ENCODE measurements around the gene DLST. TPM values are rescaled to one million over a fixed set of nuclear protein-coding genes. Genes with fewer than 3 reads are reported as not detected.

Gene DLST
- total RNA-seq, 2 experiments from 2014 or later = 110 to 113 TPM

DNA sequence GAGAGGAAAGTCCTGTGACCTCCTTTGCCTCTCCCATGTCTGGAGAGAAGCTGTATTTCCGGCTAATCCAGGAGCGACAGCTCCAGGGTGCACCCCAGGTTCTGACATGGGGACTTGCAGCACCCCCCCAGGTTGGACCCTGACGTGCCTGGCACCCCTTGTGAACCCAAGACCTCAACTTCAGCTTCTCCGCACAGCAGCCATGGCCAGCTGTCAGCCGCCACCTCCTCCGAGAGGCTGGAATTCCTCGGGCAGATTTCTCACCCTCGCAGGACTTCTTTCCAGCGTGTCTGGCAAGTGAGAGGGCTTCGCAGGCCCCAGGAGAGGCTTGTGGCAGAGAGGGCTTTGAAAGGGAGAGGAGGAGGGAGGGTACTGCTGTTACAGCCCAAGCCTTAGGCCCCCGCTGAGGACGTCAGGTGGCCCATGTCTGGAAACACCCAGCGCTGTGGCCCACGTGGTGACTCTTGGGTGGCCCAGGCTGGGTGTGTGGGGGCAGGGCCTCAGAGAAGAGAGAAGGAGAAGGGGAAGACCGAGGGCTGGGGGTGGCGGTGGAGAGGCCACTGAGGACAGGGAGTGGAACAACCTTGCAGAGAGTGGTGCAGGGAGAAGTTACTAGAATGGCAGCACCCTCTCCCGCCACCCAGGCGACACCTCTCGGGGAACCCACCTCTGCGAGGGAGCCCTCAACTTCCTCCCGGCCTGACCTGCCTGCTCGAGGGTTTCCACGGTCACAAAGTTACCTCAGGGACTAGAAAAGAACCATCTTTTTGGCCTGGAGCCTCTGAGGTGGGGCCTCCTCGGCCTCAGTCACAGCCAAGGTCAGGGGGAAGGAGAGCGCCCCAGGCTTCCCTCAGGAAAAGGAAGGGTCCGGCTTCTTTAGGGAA, 53.0 kb downstream of the DLST start:
- intact Hi-C loops (cut with micrococcal nuclease) = no loop called here
- no peak overlapping the region for H3K4me3 Mint-ChIP-seq
- ChIA-PET CTCF (interaction anchor here (1.0 to 2.5 kb wide), 6 partner anchors 10 to 154 kb away, joined by 3 to 11 read pairs (median 6); partner anchors contain the start of gene RPS6KL1), POLR2A (interaction anchor here (0.6 kb wide), 2 partner anchors 160 to 335 kb away, joined by 3 read pairs; no protein-coding TSS in a partner anchor)
- no peak overlapping the region for H3K27ac Mint-ChIP-seq
- H3K36me3 Mint-ChIP-seq (ENCODE audit: low read depth) = no peaks in the 10 kb centered on the region
- DNase-seq (no peak), ATAC-seq (no peak)
- H3K4me1 Mint-ChIP-seq (ENCODE audit: low read depth) = peaks cover 14% of the 10 kb centered on the region
- TF ChIP-seq, protein P1, sequence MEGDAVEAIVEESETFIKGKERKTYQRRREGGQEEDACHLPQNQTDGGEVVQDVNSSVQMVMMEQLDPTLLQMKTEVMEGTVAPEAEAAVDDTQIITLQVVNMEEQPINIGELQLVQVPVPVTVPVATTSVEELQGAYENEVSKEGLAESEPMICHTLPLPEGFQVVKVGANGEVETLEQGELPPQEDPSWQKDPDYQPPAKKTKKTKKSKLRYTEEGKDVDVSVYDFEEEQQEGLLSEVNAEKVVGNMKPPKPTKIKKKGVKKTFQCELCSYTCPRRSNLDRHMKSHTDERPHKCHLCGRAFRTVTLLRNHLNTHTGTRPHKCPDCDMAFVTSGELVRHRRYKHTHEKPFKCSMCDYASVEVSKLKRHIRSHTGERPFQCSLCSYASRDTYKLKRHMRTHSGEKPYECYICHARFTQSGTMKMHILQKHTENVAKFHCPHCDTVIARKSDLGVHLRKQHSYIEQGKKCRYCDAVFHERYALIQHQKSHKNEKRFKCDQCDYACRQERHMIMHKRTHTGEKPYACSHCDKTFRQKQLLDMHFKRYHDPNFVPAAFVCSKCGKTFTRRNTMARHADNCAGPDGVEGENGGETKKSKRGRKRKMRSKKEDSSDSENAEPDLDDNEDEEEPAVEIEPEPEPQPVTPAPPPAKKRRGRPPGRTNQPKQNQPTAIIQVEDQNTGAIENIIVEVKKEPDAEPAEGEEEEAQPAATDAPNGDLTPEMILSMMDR (IDR thresholded peaks at IDR 0.05) = no peak
- no peaks in the 10 kb centered on the region for H3K9me3 Mint-ChIP-seq
- no peaks in the 10 kb centered on the region for H3K27me3 Mint-ChIP-seq

DNA sequence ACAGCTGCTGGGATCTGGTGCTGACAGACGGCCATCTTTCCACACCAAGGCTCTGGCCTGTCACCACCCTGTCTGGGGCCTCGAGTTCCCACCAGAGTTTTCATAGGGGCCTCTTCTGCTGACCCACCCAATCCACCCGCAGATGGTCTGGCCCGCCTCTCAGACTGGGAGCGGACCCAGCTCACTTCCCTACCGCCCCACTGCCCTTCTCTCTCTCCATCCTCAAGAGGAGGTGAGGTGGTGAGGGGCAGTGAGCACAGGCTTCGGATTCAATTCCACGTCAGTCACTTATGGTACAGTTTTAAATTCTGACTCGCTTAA, 53.6 kb downstream of the DLST start:
- ChIA-PET POLR2A (interaction anchor here (0.6 kb wide), 1 partner anchor 336 kb away, joined by 3 read pairs; no protein-coding TSS in a partner anchor), CTCF (interaction anchor here (1.8 to 2.5 kb wide), 3 partner anchors 9 to 75 kb away, joined by 6 to 11 read pairs (median 6); no protein-coding TSS in a partner anchor)
- intact Hi-C loops (cut with micrococcal nuclease) = no loop called here
- ATAC-seq (no peak), DNase-seq (no peak)
- H3K27ac Mint-ChIP-seq = no peak overlapping the region
- H3K4me3 Mint-ChIP-seq = no peak overlapping the region
- H3K27me3 Mint-ChIP-seq = no peaks in the 10 kb centered on the region
- no peaks in the 10 kb centered on the region for H3K9me3 Mint-ChIP-seq
- H3K4me1 Mint-ChIP-seq (ENCODE audit: low read depth) = peaks cover 18% of the 10 kb centered on the region
- TF ChIP-seq, protein P1 (IDR thresholded peaks at IDR 0.05) = no peak
- H3K36me3 Mint-ChIP-seq (ENCODE audit: low read depth) = no peaks in the 10 kb centered on the region

- Mint-ChIP-seq H3K27ac (no peak overlapping the region), H3K9me3 (no peaks in the 10 kb centered on the region), H3K4me3 (no peak overlapping the region), H3K4me1 (ENCODE audit: low read depth) (peaks cover 21% of the 10 kb centered on the region), H3K27me3 (no peaks in the 10 kb centered on the region), H3K36me3 (ENCODE audit: low read depth) (no peaks in the 10 kb centered on the region)
- no peak for DNase-seq
- intact Hi-C loops (cut with micrococcal nuclease) = no loop called here
- TF ChIP-seq, protein P1 (IDR thresholded peaks at IDR 0.05) = no peak
- no peak for ATAC-seq
- ChIA-PET POLR2A (no interaction called here), CTCF (interaction anchor here (0.9 to 2.5 kb wide), 4 partner anchors 9 to 152 kb away, joined by 3 to 13 read pairs (median 8); no protein-coding TSS in a partner anchor)
These were observed 54.4 kb downstream of the DLST start for GRCh38 chr14:74936151-74936550.

- H3K9me3 Mint-ChIP-seq = no peaks in the 10 kb centered on the region
- H3K27me3 Mint-ChIP-seq = no peaks in the 10 kb centered on the region
- no peak overlapping the region for H3K4me3 Mint-ChIP-seq
- no peaks in the 10 kb centered on the region for H3K36me3 Mint-ChIP-seq (ENCODE audit: low read depth)
- no peak for ATAC-seq
- peaks cover 26% of the 10 kb centered on the region for H3K4me1 Mint-ChIP-seq (ENCODE audit: low read depth)
- no peak for DNase-seq
- ChIA-PET CTCF (interaction anchor here (0.9 to 2.5 kb wide), 4 partner anchors 9 to 151 kb away, joined by 3 to 13 read pairs (median 8); no protein-coding TSS in a partner anchor), POLR2A (interaction anchor here (1.5 kb wide), 1 partner anchor 14 kb away, joined by 3 read pairs; no protein-coding TSS in a partner anchor)
- intact Hi-C loops (cut with micrococcal nuclease) = no loop called here
- TF ChIP-seq, protein P1 (IDR thresholded peaks at IDR 0.05) = no peak
- no peak overlapping the region for H3K27ac Mint-ChIP-seq
These were observed 55.0 kb downstream of the DLST start for GRCh38 chr14:74936731-74937130.

DNA sequence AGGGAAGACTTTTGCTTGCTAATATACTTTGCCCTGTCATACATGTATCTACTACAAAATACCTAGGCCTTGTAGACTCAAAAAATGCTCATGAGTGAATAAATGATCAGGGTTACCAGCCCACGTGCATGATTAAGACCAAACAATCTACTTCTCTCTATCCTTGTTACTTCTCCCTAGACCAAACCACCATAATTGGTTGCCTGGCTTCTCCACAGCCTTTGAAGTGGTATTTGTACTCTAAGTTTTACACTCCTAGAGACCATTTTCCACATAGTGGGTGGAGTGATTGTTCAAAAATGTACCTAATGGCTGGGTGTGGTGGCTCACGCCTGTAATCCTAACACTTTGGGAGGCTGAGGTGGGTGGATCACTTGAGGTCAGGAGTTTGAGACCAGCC, 55.5 kb downstream of the DLST start:
- no peak overlapping the region for H3K27ac Mint-ChIP-seq
- ATAC-seq (no peak), DNase-seq (peak; percentile 26)
- CTCF ChIA-PET = interaction anchor here (0.9 to 2.5 kb wide), 4 partner anchors 8 to 151 kb away, joined by 3 to 13 read pairs (median 8); no protein-coding TSS in a partner anchor
- H3K4me1 Mint-ChIP-seq (ENCODE audit: low read depth) = peaks cover 29% of the 10 kb centered on the region
- no peaks in the 10 kb centered on the region for H3K36me3 Mint-ChIP-seq (ENCODE audit: low read depth)
- intact Hi-C loops (cut with micrococcal nuclease) = no loop called here
- H3K27me3 Mint-ChIP-seq = no peaks in the 10 kb centered on the region
- TF ChIP-seq, protein P1 (IDR thresholded peaks at IDR 0.05) = no peak
- H3K9me3 Mint-ChIP-seq = no peaks in the 10 kb centered on the region
- POLR2A ChIA-PET = interaction anchor here (1.5 kb wide), 1 partner anchor 15 kb away, joined by 3 read pairs; no protein-coding TSS in a partner anchor
- no peak overlapping the region for H3K4me3 Mint-ChIP-seq
